A549 (cell line): ENCODE results near the gene CDK16.

Experiments used
- CBX8 ChIP-seq: fragments of 200-600 bp; sonication (generic); IDR thresholded peaks from 2 replicates; pipeline ENCODE4 v1.6.1; 2016
- CHD4 ChIP-seq: fragments of 200-600 bp; sonication (generic); IDR thresholded peaks from 2 replicates; pipeline ENCODE4 v1.6.1; 2016; ENCODE audit warnings: antibody characterized with exemption, mild to moderate bottlenecking, borderline replicate concordance
- EP300 ChIP-seq, 2 experiments: fragments of >200 bp; sonication (Bioruptor Twin); formaldehyde crosslinking; IDR thresholded peaks; 2 replicates in 1 of 2; 3 replicates in 1 of 2; pipeline ENCODE4 v1.6.1; 2016 to 2017
- HDAC2 ChIP-seq: fragments of 200-600 bp; sonication (generic); IDR thresholded peaks from 2 replicates; pipeline ENCODE4 v1.6.1; 2016
- NFE2L2 ChIP-seq: fragments of 150-350 bp; conservative IDR thresholded peaks from 2 replicates; pipeline ENCODE4 v1.6.1; 2014; ENCODE audit warnings: low read length
- POLR2A ChIP-seq: IDR thresholded peaks from 2 replicates; pipeline ENCODE4 v1.6.1; 2012; ENCODE audit warnings: mild to moderate bottlenecking, low read length
- SMC3 ChIP-seq: fragments of >200 bp; sonication (Bioruptor Twin); formaldehyde crosslinking; IDR thresholded peaks from 3 replicates; pipeline ENCODE4 v1.6.1; 2018; ENCODE audit warnings: inconsistent platforms
- SREBF2 ChIP-seq: fragments of 450-650 bp; IDR thresholded peaks from 2 replicates; pipeline ENCODE4 v1.6.1; 2014; ENCODE audit warnings: mild to moderate bottlenecking, moderate library complexity
- TF ChIP-seq, protein P1 (sequence below): fragments of >200 bp; sonication (Bioruptor Twin); formaldehyde crosslinking; IDR thresholded peaks from 3 replicates; pipeline ENCODE4 v1.5.1; 2016
- TF ChIP-seq, protein P2 (sequence below): fragments of 200-600 bp; sonication (generic); IDR thresholded peaks from 2 replicates; pipeline ENCODE4 v1.6.1; 2016; ENCODE audit warnings: antibody characterized with exemption, mild to moderate bottlenecking, moderate library complexity

- TF ChIP-seq, protein P1, sequence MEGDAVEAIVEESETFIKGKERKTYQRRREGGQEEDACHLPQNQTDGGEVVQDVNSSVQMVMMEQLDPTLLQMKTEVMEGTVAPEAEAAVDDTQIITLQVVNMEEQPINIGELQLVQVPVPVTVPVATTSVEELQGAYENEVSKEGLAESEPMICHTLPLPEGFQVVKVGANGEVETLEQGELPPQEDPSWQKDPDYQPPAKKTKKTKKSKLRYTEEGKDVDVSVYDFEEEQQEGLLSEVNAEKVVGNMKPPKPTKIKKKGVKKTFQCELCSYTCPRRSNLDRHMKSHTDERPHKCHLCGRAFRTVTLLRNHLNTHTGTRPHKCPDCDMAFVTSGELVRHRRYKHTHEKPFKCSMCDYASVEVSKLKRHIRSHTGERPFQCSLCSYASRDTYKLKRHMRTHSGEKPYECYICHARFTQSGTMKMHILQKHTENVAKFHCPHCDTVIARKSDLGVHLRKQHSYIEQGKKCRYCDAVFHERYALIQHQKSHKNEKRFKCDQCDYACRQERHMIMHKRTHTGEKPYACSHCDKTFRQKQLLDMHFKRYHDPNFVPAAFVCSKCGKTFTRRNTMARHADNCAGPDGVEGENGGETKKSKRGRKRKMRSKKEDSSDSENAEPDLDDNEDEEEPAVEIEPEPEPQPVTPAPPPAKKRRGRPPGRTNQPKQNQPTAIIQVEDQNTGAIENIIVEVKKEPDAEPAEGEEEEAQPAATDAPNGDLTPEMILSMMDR, result no peak
- TF ChIP-seq HDAC2, result no peak
- no peak for TF ChIP-seq EP300 (IDR thresholded peaks at IDR 0.05)
- TF ChIP-seq POLR2A, result no peak
- TF ChIP-seq NFE2L2, result no peak
- no peak for TF ChIP-seq CBX8
- TF ChIP-seq CHD4, result no peak
- TF ChIP-seq, protein P2, sequence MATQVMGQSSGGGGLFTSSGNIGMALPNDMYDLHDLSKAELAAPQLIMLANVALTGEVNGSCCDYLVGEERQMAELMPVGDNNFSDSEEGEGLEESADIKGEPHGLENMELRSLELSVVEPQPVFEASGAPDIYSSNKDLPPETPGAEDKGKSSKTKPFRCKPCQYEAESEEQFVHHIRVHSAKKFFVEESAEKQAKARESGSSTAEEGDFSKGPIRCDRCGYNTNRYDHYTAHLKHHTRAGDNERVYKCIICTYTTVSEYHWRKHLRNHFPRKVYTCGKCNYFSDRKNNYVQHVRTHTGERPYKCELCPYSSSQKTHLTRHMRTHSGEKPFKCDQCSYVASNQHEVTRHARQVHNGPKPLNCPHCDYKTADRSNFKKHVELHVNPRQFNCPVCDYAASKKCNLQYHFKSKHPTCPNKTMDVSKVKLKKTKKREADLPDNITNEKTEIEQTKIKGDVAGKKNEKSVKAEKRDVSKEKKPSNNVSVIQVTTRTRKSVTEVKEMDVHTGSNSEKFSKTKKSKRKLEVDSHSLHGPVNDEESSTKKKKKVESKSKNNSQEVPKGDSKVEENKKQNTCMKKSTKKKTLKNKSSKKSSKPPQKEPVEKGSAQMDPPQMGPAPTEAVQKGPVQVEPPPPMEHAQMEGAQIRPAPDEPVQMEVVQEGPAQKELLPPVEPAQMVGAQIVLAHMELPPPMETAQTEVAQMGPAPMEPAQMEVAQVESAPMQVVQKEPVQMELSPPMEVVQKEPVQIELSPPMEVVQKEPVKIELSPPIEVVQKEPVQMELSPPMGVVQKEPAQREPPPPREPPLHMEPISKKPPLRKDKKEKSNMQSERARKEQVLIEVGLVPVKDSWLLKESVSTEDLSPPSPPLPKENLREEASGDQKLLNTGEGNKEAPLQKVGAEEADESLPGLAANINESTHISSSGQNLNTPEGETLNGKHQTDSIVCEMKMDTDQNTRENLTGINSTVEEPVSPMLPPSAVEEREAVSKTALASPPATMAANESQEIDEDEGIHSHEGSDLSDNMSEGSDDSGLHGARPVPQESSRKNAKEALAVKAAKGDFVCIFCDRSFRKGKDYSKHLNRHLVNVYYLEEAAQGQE, result no peak
- no peak for TF ChIP-seq SREBF2
- no peak for TF ChIP-seq SMC3
Measured at GRCh38 chrX:47208108-47208507, 10.4 kb upstream of the CDK16 start.
